ENCODE data around the gene ZNF837. TPM values are rescaled to one million over a fixed set of nuclear protein-coding genes. Genes with fewer than 3 reads are reported as not detected.

The ZNF837 gene
- total and polyA plus RNA-seq, 2 of the 13 experiments (the other 11 are each of a cell fraction or from before 2014, with no cell fraction given): 0.29 to 1.3 TPM

DNA sequence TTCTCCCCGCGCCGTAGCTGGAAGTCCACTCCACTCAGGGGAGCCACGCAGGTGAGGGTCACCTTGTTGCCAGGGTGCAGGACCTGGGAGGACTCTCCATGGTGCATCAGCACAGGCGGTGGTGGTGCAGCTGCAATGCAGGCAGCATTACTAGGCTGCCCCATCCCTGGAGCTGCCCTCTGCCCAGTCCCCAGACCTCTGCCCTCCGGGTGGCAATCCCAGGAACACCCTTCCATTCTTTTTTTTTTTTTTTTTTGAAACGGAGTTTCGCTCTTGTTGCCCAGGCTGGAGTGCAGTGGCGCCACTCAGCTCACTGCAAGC lies 29.3 kb downstream of the ZNF837 start:
- Histone ChIP-seq H3K9ac (ENCODE audit: insufficient read depth, low read depth, low read length) (no peak overlapping the region), H3K9me3 (ENCODE audit: low read length) (no peaks in the 10 kb centered on the region), H4K20me1 (ENCODE audit: insufficient read depth, low read length) (no peaks in the 10 kb centered on the region), H3K36me3 (replicated peaks in 1 of 2; ENCODE audit: control insufficient read depth in 1 of 2, insufficient read depth in 2 of 2, low read length in 2 of 2) (no peaks in the 10 kb centered on the region), H3K4me3 (replicated peaks in 1 of 3; ENCODE audit: insufficient read depth in 1 of 3, low read depth in 2 of 3, low read length in 3 of 3) (no peak overlapping the region), H2AFZ (ENCODE audit: low read length) (no peak overlapping the region), H3K27me3 (ENCODE audit: control insufficient read depth in 1 of 2, insufficient read depth in 2 of 2, low read length in 2 of 2) (no peaks in the 10 kb centered on the region), H3K4me1 (ENCODE audit: insufficient read depth, low read length) (peaks cover 48% of the 10 kb centered on the region), H3K79me2 (ENCODE audit: insufficient read depth, low read length) (no peaks in the 10 kb centered on the region), H3K27ac (ENCODE audit: extremely low read length, insufficient read depth, low read length) (no peak overlapping the region), H3K4me2 (ENCODE audit: low read depth, low read length) (no peak overlapping the region)
- WGBS (ENCODE audit: low lambda C conversion rate): 99% methylated on average over 5 of the region's 9 CpGs
- FAIRE-seq (no peak), DNase-seq (ENCODE audit: low spot score) (no peak), ATAC-seq (no peak)
- intact Hi-C loops (cut with micrococcal nuclease; ENCODE audit: unreplicated experiment) (no loop called here), in situ Hi-C loops (cut with HindIII; ENCODE audit: extremely low pct_ligation_motif_present, low pct_unique_long_range_greater_than_20kb) (no loop called here)
- ChIA-PET POLR2A (interaction anchor here (1.1 to 1.8 kb wide), 3 partner anchors 11 to 28 kb away, joined by 3 to 23 read pairs (median 4); partner anchors contain the start of genes ZNF497 and ZSCAN22), CTCF (ENCODE audit: low intra/inter-chr PET ratio, low total read pairs) (no interaction called here)
- BruUV-seq (replicated peaks): no TSS peak
- no peak for TF ChIP-seq ZNF703 (CRISPR knock-in tag; IDR thresholded peaks at IDR 0.05; ENCODE audit: borderline replicate concordance)

DNA sequence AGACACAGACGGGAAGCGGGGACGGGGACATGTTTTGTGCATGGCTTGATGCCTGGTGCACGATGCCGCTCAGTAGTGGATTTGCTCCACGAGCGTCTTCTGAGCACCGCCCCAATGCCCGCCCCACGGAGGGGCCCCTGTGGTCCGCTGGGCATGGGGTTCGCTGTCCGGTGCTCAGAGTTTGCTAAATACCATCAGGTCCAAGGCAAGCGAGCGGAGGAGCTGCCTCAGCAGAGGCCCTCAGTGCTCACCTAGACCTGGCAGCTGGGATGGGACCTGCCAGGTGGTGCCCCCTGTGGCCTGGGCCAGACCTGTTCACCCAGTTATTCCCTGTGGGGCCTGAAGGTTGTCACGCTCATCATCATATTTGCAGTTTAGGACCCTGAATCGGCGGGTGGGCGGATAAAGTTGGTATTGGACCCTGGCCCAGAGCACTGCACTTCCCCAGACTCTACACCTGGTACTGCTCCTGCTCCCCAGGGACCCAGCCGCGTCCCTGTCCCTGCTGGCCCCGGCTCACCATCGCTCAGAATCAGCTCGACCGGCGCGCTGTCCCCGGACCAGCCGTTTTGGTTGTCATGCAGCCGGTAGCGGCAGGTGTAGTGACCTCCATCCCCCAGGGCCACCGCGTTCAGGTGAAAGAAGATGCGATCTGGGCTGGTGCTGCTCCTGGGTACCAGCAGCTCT lies 29.8 kb downstream of the ZNF837 start:
- Histone ChIP-seq H3K36me3 (replicated peaks in 1 of 2; ENCODE audit: control insufficient read depth in 1 of 2, insufficient read depth in 2 of 2, low read length in 2 of 2) (no peaks in the 10 kb centered on the region), H3K27ac (ENCODE audit: extremely low read length, insufficient read depth, low read length) (no peak overlapping the region), H3K9ac (ENCODE audit: insufficient read depth, low read depth, low read length) (no peak overlapping the region), H2AFZ (ENCODE audit: low read length) (no peak overlapping the region), H3K4me1 (ENCODE audit: insufficient read depth, low read length) (peaks cover 48% of the 10 kb centered on the region), H3K27me3 (ENCODE audit: control insufficient read depth in 1 of 2, insufficient read depth in 2 of 2, low read length in 2 of 2) (no peaks in the 10 kb centered on the region), H3K9me3 (ENCODE audit: low read length) (no peaks in the 10 kb centered on the region), H3K79me2 (ENCODE audit: insufficient read depth, low read length) (no peaks in the 10 kb centered on the region), H3K4me3 (replicated peaks in 1 of 3; ENCODE audit: insufficient read depth in 1 of 3, low read depth in 2 of 3, low read length in 3 of 3) (no peak overlapping the region), H4K20me1 (ENCODE audit: insufficient read depth, low read length) (no peaks in the 10 kb centered on the region), H3K4me2 (ENCODE audit: low read depth, low read length) (no peak overlapping the region)
- intact Hi-C loops (cut with micrococcal nuclease; ENCODE audit: unreplicated experiment): no loop called here
- no peak for FAIRE-seq
- no peak for ATAC-seq
- WGBS (ENCODE audit: low lambda C conversion rate): 94% methylated on average over 25 of the region's 34 CpGs
- no peak for DNase-seq (ENCODE audit: low spot score)
- TF ChIP-seq SOX5 (CRISPR knock-in tag; IDR thresholded peaks at IDR 0.05; ENCODE audit: borderline replicate concordance): no peak
- no peak for TF ChIP-seq NFIB (CRISPR knock-in tag; IDR thresholded peaks at IDR 0.05; ENCODE audit: borderline replicate concordance)
- POLR2A ChIA-PET: interaction anchor here (1.1 kb wide), 1 partner anchor 24 kb away, joined by 4 read pairs; the partner anchor contains the start of gene ZSCAN22
- BruUV-seq (replicated peaks): no TSS peak
- CTCF ChIA-PET (ENCODE audit: low intra/inter-chr PET ratio, low total read pairs): no interaction called here
- in situ Hi-C loops (cut with HindIII; ENCODE audit: extremely low pct_ligation_motif_present, low pct_unique_long_range_greater_than_20kb): no loop called here
